Measurements from ENCODE around the gene ZDHHC11.
"Not testable (repeated sequence)": the region's sequence is repeated elsewhere in the genome, so short reads cannot be mapped to it uniquely, and the experiment has no call there.

ZDHHC11 gene

DNA sequence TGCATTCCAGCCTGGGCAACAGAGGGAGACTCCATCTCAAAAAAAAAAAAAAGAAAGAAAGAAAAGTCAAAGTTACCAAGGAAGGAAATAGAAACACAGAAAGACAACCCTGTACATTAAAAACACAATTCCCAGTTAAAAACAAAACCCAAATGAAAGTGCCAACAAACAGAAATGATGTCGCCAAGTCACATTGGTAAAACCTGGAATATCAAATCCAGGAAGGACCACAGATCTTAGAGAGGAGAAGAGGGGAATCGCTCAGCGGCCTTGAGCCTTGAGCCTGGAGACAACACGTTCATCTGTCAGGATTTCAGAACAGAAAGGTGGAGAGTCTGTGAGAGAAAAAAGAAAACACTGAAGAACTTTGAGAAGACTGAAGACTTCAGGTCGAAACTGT is 1.2 kb upstream of the ZDHHC11 start:
- DNase-seq (ENCODE audit: low spot score): no peak
- TF ChIP-seq, protein P1, sequence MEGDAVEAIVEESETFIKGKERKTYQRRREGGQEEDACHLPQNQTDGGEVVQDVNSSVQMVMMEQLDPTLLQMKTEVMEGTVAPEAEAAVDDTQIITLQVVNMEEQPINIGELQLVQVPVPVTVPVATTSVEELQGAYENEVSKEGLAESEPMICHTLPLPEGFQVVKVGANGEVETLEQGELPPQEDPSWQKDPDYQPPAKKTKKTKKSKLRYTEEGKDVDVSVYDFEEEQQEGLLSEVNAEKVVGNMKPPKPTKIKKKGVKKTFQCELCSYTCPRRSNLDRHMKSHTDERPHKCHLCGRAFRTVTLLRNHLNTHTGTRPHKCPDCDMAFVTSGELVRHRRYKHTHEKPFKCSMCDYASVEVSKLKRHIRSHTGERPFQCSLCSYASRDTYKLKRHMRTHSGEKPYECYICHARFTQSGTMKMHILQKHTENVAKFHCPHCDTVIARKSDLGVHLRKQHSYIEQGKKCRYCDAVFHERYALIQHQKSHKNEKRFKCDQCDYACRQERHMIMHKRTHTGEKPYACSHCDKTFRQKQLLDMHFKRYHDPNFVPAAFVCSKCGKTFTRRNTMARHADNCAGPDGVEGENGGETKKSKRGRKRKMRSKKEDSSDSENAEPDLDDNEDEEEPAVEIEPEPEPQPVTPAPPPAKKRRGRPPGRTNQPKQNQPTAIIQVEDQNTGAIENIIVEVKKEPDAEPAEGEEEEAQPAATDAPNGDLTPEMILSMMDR (IDR thresholded peaks at IDR 0.05; ENCODE audit: extremely low read depth, missing control alignments): no peak

DNA sequence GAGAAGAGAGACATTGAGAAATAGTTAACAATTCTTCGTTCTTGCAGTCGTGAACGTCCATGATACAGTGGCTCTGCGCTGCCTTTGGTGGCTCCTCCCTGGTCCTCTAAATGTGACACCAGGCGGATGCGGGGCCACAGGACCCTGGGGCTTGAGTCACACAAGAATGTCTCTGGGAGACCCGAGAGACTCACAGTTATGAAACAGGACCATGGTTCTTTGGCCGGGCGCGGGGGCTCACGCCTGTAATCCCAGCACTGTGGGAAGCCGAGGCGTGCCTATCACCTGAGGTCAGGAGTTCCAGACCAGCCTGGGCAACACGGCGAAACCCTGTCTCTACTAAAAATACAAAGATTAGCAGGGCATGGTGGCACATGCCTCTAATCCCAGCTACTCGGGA is 767 bp upstream of the ZDHHC11 start:
- TF ChIP-seq, protein P1 (IDR thresholded peaks at IDR 0.05; ENCODE audit: extremely low read depth, missing control alignments): no peak
- DNase-seq (ENCODE audit: low spot score): no peak

DNA sequence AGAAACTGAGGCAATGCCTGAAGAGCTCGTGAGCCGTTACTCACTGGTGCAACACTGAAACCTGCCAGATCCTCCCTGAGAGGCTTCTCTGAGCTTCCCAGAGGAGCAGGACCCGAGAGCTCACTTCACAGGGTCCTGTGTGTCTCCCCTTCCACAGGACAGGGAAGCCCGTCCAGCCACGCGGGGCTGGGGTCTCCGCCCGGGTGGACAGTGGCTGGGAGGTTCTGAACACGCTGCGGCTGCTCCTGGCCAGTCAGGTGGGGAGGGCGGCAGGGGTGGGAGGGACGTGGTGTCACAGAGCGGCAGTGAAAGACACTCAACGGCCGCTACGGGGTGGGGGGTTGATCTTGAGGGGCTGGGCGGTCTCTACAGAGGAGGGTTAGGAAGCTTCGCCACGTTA is 290 bp upstream of the ZDHHC11 start:
- no peak for DNase-seq (ENCODE audit: low spot score)
- TF ChIP-seq, protein P1 (IDR thresholded peaks at IDR 0.05; ENCODE audit: extremely low read depth, missing control alignments): no peak

DNA sequence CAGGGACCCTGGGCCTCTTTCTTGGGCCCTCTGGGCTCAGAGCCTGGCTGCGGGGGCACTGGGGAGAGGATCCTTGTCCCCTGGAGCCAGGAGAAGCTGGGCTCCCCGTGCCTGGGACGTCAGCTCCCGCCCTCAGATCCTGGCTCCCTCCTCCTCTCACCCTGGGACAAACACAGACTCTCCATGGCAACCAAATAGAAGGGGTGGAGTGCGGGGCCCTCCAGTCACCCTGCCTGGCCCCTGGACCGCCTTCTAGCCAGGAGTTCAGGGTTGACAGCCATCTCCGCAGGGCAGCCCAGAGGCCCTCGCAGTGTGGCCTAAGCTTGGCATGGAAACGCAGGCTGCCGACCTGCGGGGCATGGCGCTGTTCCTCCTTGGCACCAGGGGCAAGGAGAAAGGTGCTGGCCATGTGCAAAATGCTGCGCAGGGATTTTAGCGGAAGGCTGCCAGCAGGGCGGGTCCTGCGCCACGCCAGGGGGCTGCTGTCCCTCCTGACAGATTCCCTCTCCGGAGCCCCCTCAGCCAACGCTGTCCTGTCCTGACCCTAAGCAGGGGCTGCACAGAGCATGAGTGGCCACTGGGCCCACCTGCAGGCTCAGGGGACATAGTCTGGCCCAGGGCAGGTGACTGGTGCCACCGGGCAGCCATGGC is 1.0 kb downstream of the ZDHHC11 start:
- TF ChIP-seq, protein P1 (IDR thresholded peaks at IDR 0.05; ENCODE audit: extremely low read depth, missing control alignments): no peak
- no peak for DNase-seq (ENCODE audit: low spot score)

DNA sequence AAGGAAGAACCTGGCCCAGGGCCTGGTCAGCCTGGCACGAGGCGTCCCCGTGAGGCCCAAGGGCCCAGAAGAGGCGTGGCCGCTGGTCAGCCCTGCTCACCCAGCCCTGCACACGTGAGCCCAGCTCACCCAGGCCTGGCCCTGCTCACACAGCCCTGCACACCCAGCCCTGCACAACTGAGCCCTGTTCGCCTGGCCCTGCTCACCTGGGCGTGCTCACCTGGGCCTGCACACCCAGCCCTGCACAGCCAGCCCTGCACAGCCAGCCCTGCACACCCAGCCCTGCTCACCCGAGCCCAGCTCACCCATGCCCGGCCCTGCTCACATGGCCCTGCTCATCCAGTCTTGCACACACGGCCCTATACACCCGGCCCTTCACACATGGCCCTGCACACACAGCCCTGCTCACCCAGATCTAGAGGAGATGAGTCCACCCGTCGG is 2.1 kb downstream of the ZDHHC11 start:
- TF ChIP-seq, protein P1 (IDR thresholded peaks at IDR 0.05; ENCODE audit: extremely low read depth, missing control alignments): no peak
- no peak for DNase-seq (ENCODE audit: low spot score)

DNA sequence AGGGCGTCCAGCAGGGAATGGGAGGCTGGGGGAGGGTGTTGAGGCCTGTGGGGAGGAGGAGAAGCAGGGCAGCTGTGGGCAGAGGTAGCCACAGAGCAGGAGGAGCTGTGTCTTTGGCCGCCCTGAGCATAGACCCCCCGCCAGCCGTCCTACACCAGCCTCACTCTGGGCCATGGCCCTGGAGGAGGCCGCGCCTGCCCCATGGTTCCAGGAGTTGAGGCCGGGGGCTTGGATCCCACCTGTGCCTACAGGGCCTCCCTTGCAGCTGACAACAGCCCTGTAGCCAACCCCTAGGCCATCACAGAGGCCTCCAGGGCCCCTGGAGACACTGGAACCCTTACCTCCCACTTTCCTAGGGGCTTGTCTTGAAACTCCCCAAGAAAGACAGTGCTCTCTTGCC is 3.0 kb downstream of the ZDHHC11 start:
- not testable (repeated sequence) for DNase-seq (ENCODE audit: low spot score)

DNA sequence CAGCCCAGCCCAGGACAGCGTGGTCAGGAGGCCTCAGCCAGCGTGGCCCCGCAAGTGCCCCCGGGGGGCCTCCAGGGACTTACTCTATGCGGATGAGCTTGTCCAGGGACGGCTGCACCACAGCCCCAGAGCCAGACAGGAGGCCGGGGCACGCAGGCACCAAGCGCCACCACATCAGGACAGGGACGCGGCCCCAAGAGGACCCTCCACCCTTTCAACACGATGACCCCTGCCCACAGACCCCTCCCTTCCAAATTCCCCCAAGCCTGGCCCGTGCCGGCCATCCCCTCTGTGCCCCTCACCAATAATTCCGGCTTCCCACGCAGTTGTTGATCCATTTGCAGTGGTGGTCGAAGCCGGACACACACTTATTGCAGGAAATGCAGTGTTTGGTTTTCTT is 3.6 kb downstream of the ZDHHC11 start:
- not testable (repeated sequence) for DNase-seq (ENCODE audit: low spot score)

DNA sequence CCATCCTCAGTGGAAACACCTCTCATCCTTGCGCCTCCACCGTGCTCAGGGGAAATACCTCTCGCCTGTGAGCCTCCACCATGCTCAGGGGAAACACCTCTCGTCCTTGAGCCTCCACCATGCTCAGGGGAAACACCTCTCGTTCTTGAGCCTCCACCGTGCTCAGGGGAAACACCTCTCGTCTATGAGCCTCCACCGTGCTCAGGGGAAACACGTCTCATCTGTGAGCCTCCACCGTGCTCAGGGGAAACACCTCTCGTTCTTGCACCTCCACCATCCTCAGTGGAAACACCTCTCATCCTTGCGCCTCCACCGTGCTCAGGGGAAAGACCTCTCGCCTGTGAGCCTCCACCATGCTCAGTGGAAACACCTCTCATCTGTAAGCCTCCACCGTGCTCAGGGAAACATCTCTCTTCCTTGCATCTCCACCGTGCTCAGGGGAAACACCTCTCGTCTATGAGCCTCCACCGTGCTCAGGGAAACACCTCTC is 4.1 kb downstream of the ZDHHC11 start:
- not testable (repeated sequence) for DNase-seq (ENCODE audit: low spot score)

DNA sequence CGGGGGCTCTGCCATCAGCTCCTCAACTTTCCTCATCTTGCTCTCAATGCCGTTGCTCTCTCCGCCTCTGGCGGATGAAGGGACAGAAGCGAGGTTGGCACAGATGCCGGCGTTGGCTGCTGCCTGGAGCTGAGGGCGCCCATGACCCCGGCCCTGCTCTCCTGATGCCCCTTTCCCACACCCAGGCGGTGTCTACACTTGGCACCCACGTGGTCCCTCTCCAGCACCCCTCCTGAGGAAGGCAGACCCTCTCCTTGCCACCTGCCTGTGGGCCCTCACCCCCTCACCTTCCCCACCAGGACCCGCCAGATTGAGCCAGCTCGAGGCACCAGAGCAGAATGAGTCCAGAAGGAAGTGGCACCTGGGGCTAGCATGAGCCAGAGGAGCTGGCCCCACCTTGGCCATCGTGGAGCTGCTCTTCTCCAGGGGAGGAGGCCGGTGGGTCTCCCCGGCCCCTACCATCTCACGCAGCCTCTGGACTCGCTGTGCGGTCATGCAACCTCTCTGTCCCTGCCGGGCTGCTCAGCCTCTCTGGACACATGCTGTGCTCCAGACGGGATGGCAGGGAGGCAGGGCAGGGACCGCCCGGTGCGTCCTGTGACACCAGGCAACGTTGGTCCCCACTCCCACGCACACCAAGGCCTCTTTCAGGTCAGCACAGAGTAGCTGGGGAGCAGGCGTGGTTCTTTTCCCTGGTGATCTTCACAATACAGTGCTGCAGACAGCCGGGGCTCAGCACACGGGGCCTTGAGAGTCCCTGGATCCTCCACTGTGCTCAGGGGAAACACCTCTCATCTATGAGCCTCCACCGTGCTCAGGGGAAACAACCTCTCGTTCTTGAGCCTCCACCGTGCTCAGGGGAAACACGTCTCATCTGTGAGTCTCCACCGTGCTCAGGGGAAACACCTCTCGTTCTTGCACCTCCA is 4.8 kb downstream of the ZDHHC11 start:
- DNase-seq (ENCODE audit: low spot score): not testable (repeated sequence)

DNA sequence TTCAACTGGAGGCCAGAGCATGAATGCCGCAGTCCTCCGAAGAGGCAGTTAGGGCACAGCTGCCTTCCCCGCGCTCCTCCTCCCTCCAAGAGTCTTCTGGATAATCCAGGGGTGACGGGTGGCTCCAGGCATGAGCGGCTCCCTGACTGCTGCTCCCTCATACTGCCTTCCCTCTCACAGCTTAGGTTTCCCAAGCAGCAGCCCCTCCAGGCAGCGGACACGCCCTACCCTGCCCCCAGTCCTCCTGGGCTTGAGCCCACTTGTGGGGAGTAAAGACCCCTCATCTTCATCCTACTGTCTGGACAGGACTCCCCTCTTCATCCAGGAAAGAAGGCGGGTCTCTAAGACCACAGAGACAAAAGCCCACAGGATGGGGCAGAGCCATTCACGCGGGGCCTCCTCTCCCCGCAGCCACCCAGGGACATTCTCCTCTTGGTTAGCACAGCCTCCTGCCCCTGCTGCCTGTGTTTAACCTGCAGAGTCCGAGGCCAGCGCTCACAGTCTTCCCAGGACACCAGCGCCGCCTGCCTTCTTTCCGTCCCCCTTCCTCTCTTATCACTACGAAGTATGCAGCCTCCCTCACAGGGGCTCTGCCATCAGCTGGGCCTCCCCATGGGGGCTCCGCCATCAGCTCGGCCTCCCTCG is 5.6 kb downstream of the ZDHHC11 start:
- not testable (repeated sequence) for DNase-seq (ENCODE audit: low spot score)

DNA sequence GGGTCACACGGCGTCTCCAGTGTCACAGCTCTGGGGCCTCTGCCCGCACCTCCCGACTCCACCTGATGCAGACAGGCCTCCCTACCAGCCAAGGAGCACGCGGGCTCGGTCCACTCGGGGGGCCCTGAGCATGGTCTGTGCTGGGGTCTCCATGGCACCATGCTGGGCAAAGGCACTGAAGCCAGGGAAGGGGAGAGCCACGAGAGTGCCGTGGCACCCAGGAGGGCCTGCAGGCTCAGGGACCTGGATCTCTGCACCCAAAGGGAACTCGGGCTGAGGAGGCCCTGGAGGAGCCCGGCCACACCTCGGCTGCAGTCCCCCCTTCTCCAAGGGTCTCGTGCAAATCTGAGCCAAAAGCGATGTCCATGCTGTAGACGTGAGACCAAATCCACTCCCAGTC is 6.4 kb downstream of the ZDHHC11 start:
- not testable (repeated sequence) for DNase-seq (ENCODE audit: low spot score)

DNA sequence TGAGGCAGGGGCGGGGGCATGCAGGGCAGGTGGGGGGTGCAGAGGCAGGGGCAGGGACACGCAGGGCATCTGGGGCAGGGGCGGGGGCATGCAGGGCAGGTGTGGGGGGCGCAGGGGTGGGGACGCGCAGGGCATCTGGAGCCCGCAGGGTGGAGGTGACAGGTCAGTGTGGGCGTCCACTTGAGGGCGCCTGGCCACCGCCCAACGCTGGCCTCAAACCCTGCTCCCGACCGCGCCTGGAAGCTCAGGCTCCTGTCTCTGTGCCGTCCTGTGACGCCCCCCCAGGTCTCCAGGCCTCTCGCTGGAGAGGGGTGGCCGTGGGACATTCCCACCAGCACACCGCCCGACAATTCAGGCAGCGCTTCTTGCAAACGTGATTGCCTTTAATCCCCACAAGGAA is 6.9 kb downstream of the ZDHHC11 start:
- not testable (repeated sequence) for DNase-seq (ENCODE audit: low spot score)

DNA sequence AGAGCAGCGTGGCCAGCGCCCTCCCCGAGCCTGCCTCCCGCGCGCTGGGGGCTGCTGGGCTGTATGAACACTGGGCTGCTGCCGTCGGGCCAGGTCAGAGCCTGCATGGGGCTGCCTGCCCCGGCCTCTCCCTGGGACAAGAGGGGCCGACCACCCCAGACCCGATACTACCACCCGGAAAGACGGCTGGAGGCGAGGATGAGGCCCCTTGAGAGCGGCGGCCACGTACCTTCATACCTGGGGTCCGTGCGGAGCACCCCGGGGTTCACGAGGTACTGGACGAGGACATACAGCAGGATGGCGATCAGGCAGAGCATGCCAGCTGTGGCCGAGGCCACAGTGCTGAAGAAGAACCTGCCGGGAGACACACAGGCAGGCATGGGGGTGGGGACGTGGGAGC is 7.4 kb downstream of the ZDHHC11 start:
- DNase-seq (ENCODE audit: low spot score): not testable (repeated sequence)
